NCI-H526 treated with DMSO at 0.1 percent for 48 hours (cell line): ENCODE data around the gene CCT3.
"Not testable (repeated sequence)": the region's sequence is repeated elsewhere in the genome, so short reads cannot be mapped to it uniquely, and the experiment has no call there.

ENCODE experiments used
- DNase-seq: peaks from one replicate; lab custom pipeline; 2025; lab: John Stamatoyannopoulos, UW

Gene CCT3

DNA sequence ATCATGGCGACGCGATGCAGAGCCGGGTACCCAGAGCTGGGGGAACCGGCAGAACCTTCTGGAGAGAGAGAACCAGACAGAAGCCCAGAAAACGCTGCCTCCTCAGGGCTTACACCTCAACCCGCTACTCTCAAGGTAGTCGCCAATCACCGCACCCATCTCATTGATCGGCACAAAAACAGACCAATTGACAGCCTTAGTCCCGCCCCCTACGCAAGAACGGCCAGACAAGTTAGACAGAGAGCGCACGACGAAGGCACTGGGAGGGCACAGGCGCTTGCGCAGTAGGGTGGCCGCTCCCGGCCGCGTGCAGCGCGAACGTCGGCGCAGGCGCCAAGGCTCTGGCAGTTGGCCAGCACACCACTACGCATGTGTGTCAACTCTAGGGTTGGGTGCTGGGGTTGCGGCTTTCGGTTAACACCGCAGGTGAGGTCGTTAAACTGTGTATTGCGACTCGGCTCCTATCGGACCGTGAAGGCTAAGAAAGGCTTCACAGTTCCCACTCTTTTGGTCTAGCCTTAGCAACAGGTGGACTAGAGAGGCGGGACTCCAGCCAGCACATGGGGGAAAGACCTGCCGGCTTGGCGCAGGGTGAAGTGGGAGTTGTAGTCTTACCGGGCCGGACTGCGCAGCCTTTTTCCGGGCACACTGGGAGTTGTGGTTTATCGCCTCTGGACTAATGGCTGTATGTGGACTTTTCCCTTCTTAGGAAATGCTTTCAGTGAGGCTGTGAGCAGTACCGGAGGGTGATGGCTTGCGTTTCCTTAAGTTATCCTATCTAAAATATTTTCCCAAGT lies at the start of gene CCT3, which contains the start of gene TSACC:
Gene CCT3 (minus strand): TSS at position 113 of the 797 bp plus-strand sequence. CDS start 108 bp downstream, at position 5.
Gene TSACC (plus strand): TSS at position 347 of the 797 bp plus-strand sequence. CDS start 1,232 bp downstream, outside the sequence.
- DNase-seq, result peak; percentile 100

DNA sequence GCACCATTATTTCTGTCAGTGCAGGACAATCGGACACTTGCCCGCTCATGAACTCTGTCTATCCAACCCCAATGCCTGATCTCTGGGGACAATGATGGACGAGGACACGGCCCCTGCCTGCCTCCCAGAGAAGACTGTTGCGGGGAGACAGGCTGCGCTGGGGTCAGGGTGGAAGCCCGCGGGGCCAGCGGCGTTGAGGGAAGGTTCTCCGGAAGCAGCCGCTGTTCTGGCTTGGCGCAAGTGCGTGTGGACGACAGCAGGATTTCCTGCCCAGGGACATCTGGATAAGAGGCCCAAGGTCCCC lies 49.7 kb upstream of the CCT3 start:
- DNase-seq, result peak; percentile 76

DNA sequence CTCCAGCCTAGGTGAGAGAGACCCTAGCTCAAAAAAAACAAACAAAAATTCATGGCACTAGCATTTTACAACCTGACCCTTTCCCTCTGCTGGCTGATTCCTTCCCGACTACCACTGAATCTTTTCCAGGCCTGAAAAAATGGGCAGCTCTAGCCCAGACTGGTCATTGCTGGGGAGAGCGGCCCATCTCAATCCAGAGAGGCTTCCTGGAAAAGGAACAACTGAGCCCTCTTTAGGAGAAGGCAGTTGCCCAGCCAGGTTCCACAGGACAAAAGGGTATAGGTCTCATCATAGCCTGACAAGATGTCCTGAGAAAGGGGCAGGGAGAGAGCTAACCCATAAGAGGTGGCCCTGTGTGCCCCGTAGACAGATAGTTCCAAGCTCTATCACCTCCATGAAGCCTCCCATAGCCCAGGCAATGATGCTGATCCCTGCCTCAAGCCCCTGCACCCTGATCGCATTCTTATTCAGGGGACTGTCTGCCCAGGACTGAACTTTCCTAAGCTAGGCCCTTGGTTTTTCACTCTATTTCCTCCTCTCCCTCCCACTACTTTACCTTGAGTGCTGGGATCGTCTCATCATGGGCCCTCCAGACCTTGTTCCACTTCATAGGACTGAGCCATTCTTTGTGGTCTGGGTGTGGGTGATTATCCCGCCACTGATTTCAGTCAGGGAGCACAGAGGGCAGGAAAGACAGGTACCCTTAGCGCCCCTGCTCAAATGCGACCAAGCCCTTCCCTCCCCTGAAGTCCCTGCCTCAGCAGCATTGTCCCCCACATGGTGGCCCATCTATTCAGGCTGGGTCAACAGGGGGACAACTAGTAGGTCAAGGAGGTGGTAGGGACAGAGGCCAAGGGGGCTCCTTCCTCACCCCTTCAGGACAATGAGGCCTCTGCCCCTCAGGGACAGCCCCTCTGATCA lies 49.1 kb upstream of the CCT3 start:
- DNase-seq, result peak; percentile 75

DNA sequence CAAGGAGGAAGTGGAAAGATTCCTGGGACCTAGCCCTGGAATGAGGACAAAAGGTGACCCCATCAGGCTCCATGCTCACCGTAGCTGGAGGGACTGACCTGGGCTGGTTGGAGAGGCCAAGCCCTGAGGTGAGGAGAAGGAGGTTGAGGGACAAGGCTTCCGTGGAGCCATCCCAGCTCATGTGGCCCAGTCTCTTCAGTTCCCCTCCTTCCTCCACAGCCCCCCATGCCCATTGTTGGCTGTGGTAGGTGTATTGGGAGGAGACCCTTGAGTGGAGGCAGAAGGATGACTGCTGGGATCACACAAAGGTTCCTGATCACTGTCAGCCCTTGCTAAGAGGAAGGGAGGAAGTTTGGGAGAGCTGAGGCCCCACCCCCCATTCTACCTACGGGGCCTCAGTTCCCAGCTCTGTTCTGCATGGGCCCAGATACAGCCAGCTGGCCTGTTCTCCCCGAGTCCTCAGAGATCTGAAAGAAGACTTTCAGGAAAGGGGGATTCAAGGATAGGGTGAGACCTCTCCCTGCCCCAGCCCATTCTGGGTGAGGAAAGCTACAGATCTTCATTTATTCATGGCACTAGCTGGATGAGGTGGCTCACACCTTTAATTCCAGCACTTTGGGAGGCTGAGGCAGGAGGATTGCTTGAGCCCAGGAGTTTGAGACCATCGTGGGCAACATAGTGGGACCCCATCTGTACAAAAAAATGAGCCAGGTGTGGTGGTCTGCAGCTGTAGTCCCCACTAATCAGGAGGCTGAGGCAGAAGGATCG lies 48.2 kb upstream of the CCT3 start:
- no peak for DNase-seq

DNA sequence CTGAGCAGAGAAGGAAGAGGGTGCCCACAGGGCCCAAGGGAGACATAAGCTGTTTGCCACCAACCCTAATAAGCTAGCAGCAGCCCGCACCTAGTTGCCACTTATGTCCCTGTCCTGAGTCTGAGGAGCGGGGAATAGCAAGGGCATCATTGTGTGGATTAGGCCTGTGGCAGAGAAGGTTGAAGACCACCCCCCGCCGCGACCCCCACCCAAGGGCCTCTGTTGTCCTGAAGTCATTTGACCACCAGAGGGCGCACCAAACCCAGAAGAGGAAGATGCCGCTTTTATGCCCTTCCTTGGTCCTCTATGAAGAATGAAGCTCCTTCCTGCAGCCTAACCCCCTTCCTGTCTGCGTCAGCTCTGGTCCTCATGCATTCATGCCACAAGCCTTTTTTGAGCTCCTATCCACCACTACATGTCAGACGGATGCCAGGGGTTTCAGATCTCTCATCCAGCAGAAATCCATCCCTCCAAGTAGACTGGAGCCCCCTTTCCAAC lies 47.5 kb upstream of the CCT3 start:
- DNase-seq, result peak; percentile 94

DNA sequence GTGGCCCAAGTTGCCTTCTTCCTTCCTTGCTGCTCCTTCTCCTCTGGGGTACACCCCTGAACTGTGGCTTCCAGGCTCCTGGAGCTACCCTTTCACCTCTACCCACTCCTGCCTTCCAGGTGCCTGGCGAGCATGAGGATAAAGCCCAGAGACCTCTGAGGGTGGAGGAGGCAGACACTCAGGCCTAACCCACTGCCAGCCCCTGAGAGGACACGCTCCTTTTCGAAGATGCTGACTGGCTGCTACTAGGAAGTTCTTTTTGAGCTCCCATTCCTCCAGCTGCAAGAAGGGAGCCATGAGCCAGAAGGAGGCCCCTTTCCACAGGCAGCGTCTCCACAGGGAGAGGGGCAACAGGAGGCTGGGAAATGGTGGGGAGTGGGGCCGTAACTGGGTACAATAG lies 46.6 kb upstream of the CCT3 start:
- no peak for DNase-seq

DNA sequence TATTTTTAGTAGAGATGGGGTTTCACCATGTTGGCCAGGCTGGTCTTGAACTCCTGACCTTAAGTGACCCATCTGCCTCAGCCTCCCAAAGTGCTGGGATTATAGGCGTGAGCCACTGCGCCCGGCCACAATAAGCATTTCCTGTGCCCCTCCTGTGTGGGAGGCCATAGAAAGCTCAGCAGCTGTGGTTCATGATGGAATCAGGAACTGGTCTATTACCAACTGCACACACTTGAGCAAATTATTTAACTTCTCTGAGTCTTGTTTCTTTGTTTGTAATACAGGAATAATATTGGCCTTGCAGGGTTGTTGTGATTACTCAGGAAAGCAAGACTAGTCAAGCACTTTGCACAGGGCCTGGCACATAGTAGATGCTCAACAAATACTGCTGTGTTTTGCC lies 45.9 kb upstream of the CCT3 start:
- no peak for DNase-seq

DNA sequence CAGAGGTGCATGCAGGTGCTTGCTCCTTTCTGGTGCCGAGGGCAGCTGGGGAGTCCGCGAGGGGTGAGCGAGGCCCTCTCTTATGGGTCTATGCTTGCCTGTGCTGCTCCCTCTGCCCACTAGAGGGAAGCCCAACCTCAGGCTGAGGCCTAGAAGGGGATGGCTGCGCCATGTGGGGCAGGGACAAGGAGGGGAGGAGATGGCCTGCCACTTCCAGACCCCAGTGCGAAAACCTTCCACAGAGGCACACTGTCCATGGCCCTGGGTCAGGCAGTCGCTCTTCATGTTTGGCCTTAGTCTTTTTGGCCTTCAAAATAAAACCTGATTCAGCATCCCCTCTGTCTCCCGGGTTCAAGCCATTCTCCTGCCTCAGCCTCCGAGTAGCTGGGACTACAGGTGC lies 44.9 kb upstream of the CCT3 start:
- DNase-seq, result peak; percentile 89

DNA sequence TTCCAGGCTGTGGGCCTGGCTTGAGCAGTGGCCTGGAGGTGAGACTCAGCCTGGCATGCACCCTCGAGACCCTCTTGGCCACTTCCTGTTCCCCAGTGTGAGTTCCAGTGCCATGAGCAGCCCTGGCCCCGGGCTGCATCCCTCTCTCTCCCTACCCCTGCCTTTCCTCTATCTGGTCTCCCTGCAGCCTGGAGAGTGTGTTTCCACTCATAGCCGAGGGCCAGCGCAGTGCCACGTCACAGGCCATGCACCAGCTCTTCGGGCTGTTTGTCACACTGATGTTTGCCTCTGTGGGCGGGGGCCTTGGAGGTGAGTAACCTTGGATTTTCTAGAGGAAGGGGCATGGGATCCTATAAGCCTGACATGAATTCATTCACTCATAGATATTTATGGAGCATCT lies 44.5 kb upstream of the CCT3 start:
- no peak for DNase-seq

DNA sequence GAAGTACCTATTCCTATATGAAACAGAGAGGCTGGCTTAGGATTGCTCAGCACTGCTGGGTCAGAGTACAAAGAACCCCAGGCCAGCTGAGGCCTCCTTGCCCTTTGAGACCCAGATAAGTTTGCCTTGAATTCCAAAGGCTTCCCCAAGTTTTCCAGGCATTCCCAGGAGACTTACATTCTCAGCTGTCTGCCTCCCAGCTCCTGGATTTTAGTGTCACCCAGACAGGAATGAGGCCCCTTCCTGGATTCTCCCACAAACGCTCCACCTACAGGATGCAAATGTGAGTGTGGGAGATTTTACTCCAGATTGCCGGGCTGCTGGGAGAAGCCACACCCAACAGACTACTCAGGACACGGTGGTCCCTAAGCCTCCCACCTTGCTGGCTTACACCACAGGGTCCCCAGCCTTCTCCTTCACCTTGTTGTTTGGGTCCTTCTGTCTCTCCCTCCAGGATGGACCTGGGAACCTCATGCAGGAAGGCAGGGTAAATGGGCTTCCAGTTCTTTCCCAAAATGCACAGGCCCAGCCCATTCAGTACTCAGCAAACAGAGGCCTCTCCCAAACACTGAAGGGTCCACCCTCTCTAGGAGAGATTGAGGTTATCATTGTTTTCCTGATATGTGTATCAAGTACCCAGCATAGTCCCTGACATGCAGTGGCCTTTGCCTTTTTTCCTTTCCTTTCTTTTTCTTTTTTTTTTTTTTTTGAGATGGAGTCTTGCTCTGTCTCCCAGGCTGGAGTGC lies 41.5 kb upstream of the CCT3 start:
- peak; percentile 70 for DNase-seq

DNA sequence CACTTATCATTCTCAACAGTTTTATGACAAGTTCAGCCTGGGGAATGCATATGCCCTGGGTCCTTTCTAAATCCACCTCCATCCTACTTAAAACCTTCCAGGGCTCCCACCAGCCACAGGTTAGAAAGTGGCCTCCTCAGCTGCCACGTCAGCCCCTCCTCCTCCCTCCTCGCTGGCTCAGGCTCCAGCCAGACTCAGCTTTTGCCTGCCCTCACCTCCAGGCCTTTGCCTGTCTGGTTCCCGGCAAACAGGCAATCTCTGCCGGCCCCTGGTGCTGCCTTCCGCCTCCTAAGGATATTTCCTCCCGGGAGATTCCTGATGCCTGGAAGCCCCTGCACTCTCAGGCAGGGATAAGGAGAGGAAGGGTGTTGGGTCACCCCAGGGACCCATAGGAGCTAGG lies 40.5 kb upstream of the CCT3 start:
- DNase-seq, result no peak

DNA sequence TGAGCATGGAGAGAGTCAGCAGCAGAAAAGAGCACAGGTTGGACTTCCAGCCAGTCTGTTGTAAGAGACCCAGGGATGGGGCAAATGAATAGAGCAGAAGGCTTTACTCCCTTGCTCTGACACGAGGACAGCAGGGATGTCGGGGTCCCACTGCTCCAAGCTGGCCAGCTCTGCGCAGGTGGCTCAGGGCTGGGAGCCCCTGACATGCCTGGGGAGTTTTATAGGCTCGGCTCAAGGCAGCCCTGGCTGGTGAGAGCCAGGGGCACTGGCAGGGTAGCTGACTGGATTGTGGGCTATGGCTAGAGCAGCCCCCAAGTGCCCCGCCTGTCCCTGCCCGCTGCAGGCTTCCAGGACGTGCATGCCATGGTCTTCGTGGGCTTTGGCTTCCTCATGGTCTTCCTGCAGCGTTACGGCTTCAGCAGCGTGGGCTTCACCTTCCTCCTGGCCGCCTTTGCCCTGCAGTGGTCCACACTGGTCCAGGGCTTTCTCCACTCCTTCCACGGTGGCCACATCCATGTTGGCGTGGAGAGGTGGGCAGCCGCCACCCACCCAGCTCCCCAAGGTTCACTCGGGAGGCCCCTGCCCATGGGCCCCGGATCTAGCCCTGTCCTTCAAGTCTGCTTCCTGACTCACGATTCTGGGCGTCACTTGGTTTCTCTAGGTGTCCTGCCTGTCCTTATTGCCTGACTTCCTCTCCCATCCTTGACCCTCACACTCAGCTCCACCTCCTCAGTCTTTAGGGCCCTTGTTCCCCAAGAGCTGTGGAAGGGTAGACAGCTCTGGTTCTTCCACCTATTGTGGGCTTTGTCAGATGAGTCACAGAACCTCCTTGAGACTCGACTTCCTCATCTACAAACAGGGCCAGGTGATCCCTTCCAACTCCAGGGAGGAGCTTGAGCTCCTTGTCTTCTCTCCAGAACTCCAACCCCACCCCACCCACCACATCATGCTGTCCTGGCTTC lies 39.1 kb upstream of the CCT3 start:
- no peak for DNase-seq

DNA sequence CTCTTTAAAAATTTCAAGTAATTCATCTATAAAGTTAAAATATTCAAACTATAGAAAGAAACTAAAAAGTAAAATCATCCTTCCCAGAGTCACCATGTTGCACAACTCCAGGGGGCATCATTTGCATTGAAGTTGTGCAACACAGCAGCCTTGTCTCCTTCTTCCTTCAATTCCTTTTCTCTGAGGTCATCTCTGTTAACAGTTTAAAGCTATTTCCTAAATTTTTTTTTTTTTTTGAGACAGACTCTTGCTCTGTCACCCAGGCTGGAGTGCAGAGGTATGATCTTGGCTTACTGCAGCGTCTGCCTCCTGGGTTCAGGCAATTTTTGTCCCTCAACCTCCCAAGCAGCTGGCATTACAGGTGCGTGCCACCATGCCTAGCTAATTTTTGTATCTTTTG lies 38.1 kb upstream of the CCT3 start:
- no peak for DNase-seq

DNA sequence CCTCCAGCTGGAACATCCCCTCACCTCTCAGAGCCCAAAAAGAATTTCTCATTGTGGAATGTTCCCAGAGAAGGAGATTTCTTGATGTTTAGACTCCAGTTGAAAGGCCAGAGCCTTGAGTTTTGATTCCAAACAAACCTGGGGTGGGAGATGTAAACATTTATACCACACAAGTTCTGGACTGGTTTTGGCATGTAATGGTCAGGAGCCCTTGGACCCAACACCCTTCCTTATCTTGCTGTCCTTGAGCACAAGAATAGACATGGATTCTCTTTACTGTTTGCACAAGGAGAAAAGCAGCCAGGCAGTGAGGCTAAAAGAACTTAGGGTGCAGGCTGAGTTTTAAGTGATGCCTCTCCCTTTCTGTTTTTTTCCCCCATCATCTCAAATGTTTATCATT lies 35.5 kb upstream of the CCT3 start:
- DNase-seq, result no peak

DNA sequence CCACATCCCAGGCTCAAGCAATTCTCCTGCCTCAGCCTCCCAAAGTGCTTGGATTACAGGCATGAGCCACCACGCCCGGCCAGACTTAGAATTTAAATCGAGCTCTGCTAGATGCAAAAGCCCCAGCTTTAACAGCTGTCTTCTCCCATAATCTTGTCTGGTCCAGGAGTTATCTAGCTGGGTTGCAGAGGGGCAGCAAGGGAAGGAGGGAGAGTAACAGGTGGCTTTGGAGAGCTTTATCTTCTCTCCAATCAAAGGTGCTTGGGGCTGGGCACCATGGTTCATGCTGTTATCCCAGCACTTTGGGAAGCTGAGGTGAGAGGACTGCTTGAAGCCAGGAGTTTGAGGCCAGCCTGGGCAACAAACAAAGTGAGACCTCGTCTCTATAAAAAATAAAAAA lies 34.8 kb upstream of the CCT3 start:
- DNase-seq, result no peak

DNA sequence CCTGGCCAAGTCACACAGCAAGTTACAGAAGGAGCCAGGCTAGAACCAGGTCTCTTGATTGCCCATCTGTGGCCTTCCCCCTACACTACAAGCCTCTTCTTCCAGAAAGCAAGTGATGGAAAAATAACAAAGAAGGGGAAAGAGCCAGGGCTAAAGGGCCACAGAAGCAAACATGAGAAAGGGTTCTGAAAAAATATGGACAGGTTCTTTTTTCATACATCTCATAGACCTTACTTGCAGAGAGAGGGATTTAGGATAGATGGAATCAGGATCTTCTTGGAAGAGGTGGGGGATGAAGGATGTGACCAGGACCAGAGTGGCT lies 34.1 kb upstream of the CCT3 start:
- no peak for DNase-seq

DNA sequence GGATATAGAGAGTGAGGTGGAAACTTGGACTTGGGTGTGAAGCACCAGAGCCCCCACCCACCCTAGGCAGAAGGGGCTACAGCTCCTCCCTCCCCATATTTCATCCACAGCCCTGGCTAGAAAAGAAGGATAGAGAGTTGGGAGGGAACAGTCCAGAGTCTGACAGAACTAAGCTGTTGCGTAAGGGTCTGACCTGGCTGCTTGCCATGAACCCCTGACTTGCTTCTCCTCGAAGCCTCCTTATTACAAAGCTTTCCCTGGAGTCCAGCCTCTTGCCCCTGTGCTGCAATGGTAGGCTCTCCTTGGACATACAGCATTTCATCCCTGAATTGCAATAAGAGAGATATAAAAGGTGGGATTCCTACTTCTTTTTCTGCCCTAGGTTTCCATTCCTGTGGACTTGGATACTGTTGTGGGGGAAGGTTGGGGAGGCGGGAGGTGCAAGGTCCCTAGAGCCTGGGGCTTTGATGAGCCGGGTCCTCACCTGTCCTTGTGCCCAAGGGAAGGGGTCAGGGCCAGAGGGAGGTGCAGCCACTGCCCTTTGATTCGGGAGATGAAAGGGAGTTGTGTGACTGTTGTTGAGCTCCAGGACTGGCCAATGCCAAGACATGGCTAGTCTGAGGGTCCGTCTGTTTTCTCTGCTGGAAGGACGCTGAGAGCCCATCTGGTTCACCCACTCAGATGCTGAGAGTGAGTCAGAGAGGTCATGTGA lies 33.6 kb upstream of the CCT3 start:
- DNase-seq, result no peak

DNA sequence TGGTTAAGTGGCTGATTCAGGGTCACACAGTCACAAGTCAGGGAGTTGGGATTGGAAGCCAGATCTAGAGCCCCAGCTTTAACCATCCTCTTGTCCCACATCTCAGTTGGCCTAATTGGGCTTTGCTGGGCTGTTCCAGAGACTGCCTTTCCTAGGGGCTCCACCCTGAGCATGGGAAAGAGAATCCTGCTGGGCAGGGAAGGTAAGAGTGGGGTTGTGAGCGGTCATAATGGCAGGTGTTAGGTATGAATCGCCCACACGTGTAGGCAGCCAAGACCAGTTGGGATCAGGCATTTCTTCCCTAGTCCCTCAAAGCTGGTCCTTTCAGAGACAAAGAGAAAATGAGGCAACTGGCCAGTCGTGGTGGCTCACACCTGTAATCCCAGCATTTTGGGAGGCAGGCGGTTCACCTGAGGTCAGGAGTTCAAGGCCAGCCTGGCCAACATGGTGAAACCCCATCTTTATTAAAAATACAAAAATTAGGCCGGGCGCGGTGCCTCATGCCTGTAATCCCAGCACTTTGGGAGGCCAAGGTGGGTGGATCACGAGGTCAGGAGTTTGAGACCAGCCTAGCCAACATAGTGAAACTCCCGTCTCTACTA lies 31.7 kb upstream of the CCT3 start:
- DNase-seq, result not testable (repeated sequence)
